Loucy (cell line): Measurements from ENCODE around the gene CYBRD1.
A peak's percentile ranks its signal among the peaks of the same experiment; 100 is the strongest.

Source experiments
- H2AFZ ChIP-seq: fragments of 200-600 bp; sonication (generic); 2 replicates; pipeline ENCODE4 v1.6.0; 2016; ENCODE audit warnings: antibody characterized with exemption, mild to moderate bottlenecking, low read length, moderate library complexity
- H3F3A ChIP-seq: fragments of 200-600 bp; 2 replicates; pipeline ENCODE4 v1.6.0; 2016; ENCODE audit warnings: antibody characterized with exemption, low read depth, mild to moderate bottlenecking
- H3K27me3 ChIP-seq: fragments of 200-600 bp; sonication (generic); 2 replicates; pipeline ENCODE4 v1.6.1; 2014; ENCODE audit warnings: low read length, mild to moderate bottlenecking; ENCODE audit not compliant: insufficient read depth, poor library complexity, severe bottlenecking
- H3K36me3 ChIP-seq: fragments of 200-600 bp; sonication (generic); 2 replicates; pipeline ENCODE4 v1.6.1; 2016; ENCODE audit warnings: low read length; ENCODE audit not compliant: insufficient read depth
- H3K4me1 ChIP-seq: fragments of 200-600 bp; sonication (generic); 2 replicates; pipeline ENCODE4 v1.5.1; 2014; ENCODE audit warnings: low read length, mild to moderate bottlenecking; ENCODE audit not compliant: insufficient read depth, poor library complexity, severe bottlenecking
- H3K4me2 ChIP-seq: fragments of 200-600 bp; sonication (generic); 2 replicates; pipeline ENCODE4 v1.6.0; 2014; ENCODE audit warnings: antibody characterized with exemption, low read length, low read depth, mild to moderate bottlenecking; ENCODE audit not compliant: poor library complexity, severe bottlenecking
- H3K4me3 ChIP-seq: fragments of 200-600 bp; sonication (generic); 2 replicates; pipeline ENCODE4 v1.5.1; 2014; ENCODE audit warnings: low read length, mild to moderate bottlenecking, mixed read lengths; ENCODE audit not compliant: poor library complexity, severe bottlenecking
- H3K79me2 ChIP-seq: fragments of 200-600 bp; sonication (generic); 2 replicates; pipeline ENCODE4 v1.6.1; 2014; ENCODE audit warnings: low read length; ENCODE audit not compliant: insufficient read depth
- H3K9ac ChIP-seq: fragments of 200-600 bp; sonication (generic); 2 replicates; pipeline ENCODE4 v1.6.0; 2014; ENCODE audit warnings: mild to moderate bottlenecking, low read depth, low read length, moderate library complexity; ENCODE audit not compliant: poor library complexity, severe bottlenecking
- H3K9me2 ChIP-seq: fragments of 200-600 bp; sonication (generic); replicated peaks from 2 replicates; pipeline ENCODE4 v1.6.1; 2016; ENCODE audit warnings: low read depth, low read length, mixed read lengths
- H3K9me3 ChIP-seq: fragments of 200-600 bp; sonication (generic); 2 replicates; pipeline ENCODE4 v1.6.1; 2014; ENCODE audit warnings: mild to moderate bottlenecking, antibody characterized with exemption, low read length, low read depth; ENCODE audit not compliant: insufficient read depth
- H4K20me1 ChIP-seq: fragments of 200-600 bp; sonication (generic); 2 replicates; pipeline ENCODE4 v1.6.0; 2014; ENCODE audit warnings: antibody characterized with exemption, low read length, mild to moderate bottlenecking; ENCODE audit not compliant: insufficient read depth, poor library complexity, severe bottlenecking
- CTCF ChIP-seq: fragments of 200-600 bp; sonication (generic); conservative IDR thresholded peaks from 2 replicates; pipeline ENCODE4 v1.5.1; 2014; ENCODE audit warnings: mild to moderate bottlenecking, antibody characterized with exemption, low read length
- EZH2phosphoT487 ChIP-seq: fragments of 200-600 bp; IDR thresholded peaks from 2 replicates; pipeline ENCODE4 v1.6.1; 2018; ENCODE audit warnings: antibody characterized with exemption, mild to moderate bottlenecking, moderate library complexity, borderline replicate concordance

The CYBRD1 gene, protein sequence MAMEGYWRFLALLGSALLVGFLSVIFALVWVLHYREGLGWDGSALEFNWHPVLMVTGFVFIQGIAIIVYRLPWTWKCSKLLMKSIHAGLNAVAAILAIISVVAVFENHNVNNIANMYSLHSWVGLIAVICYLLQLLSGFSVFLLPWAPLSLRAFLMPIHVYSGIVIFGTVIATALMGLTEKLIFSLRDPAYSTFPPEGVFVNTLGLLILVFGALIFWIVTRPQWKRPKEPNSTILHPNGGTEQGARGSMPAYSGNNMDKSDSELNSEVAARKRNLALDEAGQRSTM

DNA sequence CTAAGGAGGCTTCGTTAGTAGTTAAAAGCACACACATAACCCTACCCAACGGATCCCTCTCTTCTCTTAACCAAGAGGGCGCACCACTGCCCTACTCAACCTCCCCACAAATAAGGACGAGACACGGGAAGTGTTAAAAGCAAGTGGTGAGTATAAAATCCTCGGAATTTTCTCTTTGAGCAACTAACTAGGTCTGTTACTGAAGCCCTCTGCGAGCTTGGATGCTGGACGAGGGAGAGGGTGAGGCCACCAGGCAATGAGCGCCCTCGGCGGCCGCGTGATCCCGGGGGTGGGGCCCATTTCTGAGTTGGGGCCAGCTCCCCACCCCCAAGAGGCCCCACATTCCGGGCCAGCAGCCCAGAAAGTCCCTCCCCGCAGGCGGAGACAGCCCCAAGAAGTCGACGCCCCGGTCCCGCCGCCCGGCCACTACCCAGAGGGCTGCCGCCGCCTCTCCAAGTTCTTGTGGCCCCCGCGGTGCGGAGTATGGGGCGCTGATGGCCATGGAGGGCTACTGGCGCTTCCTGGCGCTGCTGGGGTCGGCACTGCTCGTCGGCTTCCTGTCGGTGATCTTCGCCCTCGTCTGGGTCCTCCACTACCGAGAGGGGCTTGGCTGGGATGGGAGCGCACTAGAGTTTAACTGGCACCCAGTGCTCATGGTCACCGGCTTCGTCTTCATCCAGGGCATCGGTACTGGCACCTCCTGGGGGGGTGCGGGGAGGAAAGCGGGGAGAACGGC is at the start of gene CYBRD1:
Gene CYBRD1 (plus strand): TSS at position 423 of the 736 bp plus-strand sequence. CDS start 72 bp downstream, at position 495.
- Histone ChIP-seq H3K4me2 (peak within 1 kb of the TSS; percentile 84), H3K4me1 (peaks cover 42% of the 10 kb centered on the region), H3K36me3 (no peaks in the 10 kb centered on the region), H3K9ac (peak within 1 kb of the TSS; percentile 87), H3K79me2 (peaks cover 44% of the 10 kb centered on the region), H3K27me3 (no peaks in the 10 kb centered on the region), H3K9me3 (no peaks in the 10 kb centered on the region), H3K4me3 (peak within 1 kb of the TSS; percentile 83), H4K20me1 (peaks cover 5% of the 10 kb centered on the region), H3F3A (no peaks in the 10 kb centered on the region), H3K9me2 (no peaks in the 10 kb centered on the region), H2AFZ (peak within 1 kb of the TSS; percentile 93)
- peak; percentile 53 for TF ChIP-seq CTCF
- no peak for TF ChIP-seq EZH2phosphoT487

- no peak overlapping the region for H3K9ac ChIP-seq
- H3F3A ChIP-seq = no peaks in the 10 kb centered on the region
- no peaks in the 10 kb centered on the region for H3K27me3 ChIP-seq
- no peaks in the 10 kb centered on the region for H3K79me2 ChIP-seq
- TF ChIP-seq EZH2phosphoT487 (no peak), CTCF (no peak)
- no peaks in the 10 kb centered on the region for H3K9me2 ChIP-seq
- H4K20me1 ChIP-seq = no peaks in the 10 kb centered on the region
- no peaks in the 10 kb centered on the region for H3K4me1 ChIP-seq
- H3K4me2 ChIP-seq = no peak overlapping the region
- H3K36me3 ChIP-seq = peaks cover 52% of the 10 kb centered on the region
- H2AFZ ChIP-seq = no peak overlapping the region
- no peaks in the 10 kb centered on the region for H3K9me3 ChIP-seq
- no peak overlapping the region for H3K4me3 ChIP-seq
Measured at GRCh38 chr2:171475979-171476378, 46.3 kb upstream of the CYBRD1 start.

DNA sequence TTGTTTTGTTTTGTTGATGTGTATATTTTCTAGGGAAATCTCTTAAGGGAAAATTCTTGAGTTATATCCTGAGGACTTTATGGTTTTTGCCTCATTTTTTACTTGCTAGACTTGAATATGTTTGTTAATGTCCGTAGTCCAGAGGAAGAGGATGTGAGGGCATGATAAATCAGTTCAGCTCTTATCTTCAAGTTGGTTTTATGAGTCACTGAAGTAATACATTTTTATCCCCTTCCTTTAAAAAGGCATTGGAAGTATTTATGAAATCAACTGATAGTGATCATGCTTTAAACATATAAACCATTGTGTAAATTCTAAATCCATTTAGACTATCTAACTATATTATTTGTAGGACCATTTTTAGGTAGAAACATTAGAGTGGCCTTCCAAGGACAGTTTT is 43.9 kb upstream of the CYBRD1 start:
- Histone ChIP-seq H3K4me2 (no peak overlapping the region), H3K4me1 (no peaks in the 10 kb centered on the region), H2AFZ (no peak overlapping the region), H3K9me2 (no peaks in the 10 kb centered on the region), H3K79me2 (no peaks in the 10 kb centered on the region), H3K4me3 (no peak overlapping the region), H3F3A (no peaks in the 10 kb centered on the region), H4K20me1 (no peaks in the 10 kb centered on the region), H3K27me3 (no peaks in the 10 kb centered on the region), H3K9me3 (no peaks in the 10 kb centered on the region), H3K36me3 (peaks cover 59% of the 10 kb centered on the region), H3K9ac (no peak overlapping the region)
- no peak for TF ChIP-seq EZH2phosphoT487
- TF ChIP-seq CTCF = no peak
